ENCODE results near the gene RPS6KA5. TPM values are rescaled to one million over a fixed set of nuclear protein-coding genes. Genes with fewer than 3 reads are reported as not detected.

Gene RPS6KA5
- total RNA-seq, 1 experiment from 2014 or later = 3.8 TPM

- peaks cover 52% of the 10 kb centered on the region for H3K27me3 Mint-ChIP-seq (ENCODE audit: low read depth)
- no peak overlapping the region for H3K9ac ChIP-seq (ENCODE audit: extremely low read depth, insufficient read length, low read length)
Observed at GRCh38 chr14:90831821-90832220, 228.6 kb downstream of the RPS6KA5 start.

More at GRCh38 chr14:90831821-90832220, 228.6 kb downstream of the RPS6KA5 start:
- Mint-ChIP-seq H3K9me3 (peaks cover 0 to 6% of the 10 kb centered on the region in 2 experiments; a peak in 3 of 5 replicates), H3K36me3 (ENCODE audit: insufficient read depth in 1 of 3, low read depth in 3 of 3) (no peaks in the 10 kb centered on the region; a peak in 1 of 7 replicates), H3K4me3 (no peak overlapping the region), H3K4me1 (peaks cover 2 to 7% of the 10 kb centered on the region in 2 experiments; a peak in 2 of 4 replicates), H3K27ac (peak overlapping the region in 1 of 3 experiments; percentile 8; a peak in 1 of 7 replicates)
- Histone ChIP-seq H3K4ac (ENCODE audit: low read depth, low read length) (no peak overlapping the region), H2AK5ac (ENCODE audit: insufficient read length, low read length) (no peak overlapping the region), H3K4me1 (ENCODE audit: insufficient read depth, low read length) (no peaks in the 10 kb centered on the region; the same call in 1 of the 2 replicates), H3K18ac (ENCODE audit: insufficient read length, low read depth, low read length) (no peak overlapping the region), H4K91ac (ENCODE audit: insufficient read length, low read depth, low read length) (no peak overlapping the region), H3K23ac (ENCODE audit: insufficient read length, low read depth, low read length) (no peak overlapping the region), H2BK120ac (ENCODE audit: low read depth, low read length, poor library complexity, severe bottlenecking) (no peak overlapping the region), H4K8ac (replicated peaks; ENCODE audit: insufficient read length, low read depth, low read length) (no peak overlapping the region), H3T11ph (ENCODE audit: low read length) (no peak overlapping the region), H2AFZ (ENCODE audit: low read length) (no peak overlapping the region), H4K5ac (ENCODE audit: insufficient read length, low read depth, low read length) (no peak overlapping the region), H3K9me3 (ENCODE audit: control insufficient read depth, low read depth, low read length) (no peaks in the 10 kb centered on the region), H2BK12ac (ENCODE audit: insufficient read length, low read depth, low read length) (no peak overlapping the region), H3K79me2 (ENCODE audit: insufficient read depth, low read length) (no peaks in the 10 kb centered on the region), H2BK5ac (ENCODE audit: insufficient read length, low read length) (no peak overlapping the region), H2BK20ac (ENCODE audit: low read depth, low read length, poor library complexity, severe bottlenecking) (no peak overlapping the region), H3K27me3 (ENCODE audit: insufficient read depth, low read length) (no peaks in the 10 kb centered on the region; the same call in 1 of the 2 replicates), H3K14ac (ENCODE audit: insufficient read depth, low read length) (no peak overlapping the region), H2BK15ac (ENCODE audit: low read depth, low read length) (no peak overlapping the region), H3K27ac (ENCODE audit: insufficient read length, low read depth, low read length) (no peak overlapping the region), H3K56ac (ENCODE audit: insufficient read length, low read depth, low read length) (no peak overlapping the region), H4K20me1 (ENCODE audit: control insufficient read depth, insufficient read depth, insufficient read length) (no peaks in the 10 kb centered on the region), H3K4me2 (ENCODE audit: insufficient read depth, insufficient read length, low read length) (no peak overlapping the region), H3K23me2 (ENCODE audit: insufficient read length, low read depth, low read length, poor library complexity, severe bottlenecking) (peaks cover 4% of the 10 kb centered on the region), H3K79me1 (ENCODE audit: insufficient read depth, low read depth, low read length, poor library complexity, severe bottlenecking) (no peaks in the 10 kb centered on the region)
- DNase-seq = no peak
- no CpG with 5 or more reads among the region's 10 CpGs for WGBS (ENCODE audit: extremely low coverage, insufficient read length, low lambda C conversion rate)
- TF ChIP-seq, protein P1, sequence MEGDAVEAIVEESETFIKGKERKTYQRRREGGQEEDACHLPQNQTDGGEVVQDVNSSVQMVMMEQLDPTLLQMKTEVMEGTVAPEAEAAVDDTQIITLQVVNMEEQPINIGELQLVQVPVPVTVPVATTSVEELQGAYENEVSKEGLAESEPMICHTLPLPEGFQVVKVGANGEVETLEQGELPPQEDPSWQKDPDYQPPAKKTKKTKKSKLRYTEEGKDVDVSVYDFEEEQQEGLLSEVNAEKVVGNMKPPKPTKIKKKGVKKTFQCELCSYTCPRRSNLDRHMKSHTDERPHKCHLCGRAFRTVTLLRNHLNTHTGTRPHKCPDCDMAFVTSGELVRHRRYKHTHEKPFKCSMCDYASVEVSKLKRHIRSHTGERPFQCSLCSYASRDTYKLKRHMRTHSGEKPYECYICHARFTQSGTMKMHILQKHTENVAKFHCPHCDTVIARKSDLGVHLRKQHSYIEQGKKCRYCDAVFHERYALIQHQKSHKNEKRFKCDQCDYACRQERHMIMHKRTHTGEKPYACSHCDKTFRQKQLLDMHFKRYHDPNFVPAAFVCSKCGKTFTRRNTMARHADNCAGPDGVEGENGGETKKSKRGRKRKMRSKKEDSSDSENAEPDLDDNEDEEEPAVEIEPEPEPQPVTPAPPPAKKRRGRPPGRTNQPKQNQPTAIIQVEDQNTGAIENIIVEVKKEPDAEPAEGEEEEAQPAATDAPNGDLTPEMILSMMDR (conservative IDR thresholded peaks at IDR 0.05) = no peak
